ENCODE measurements around the gene ADAMTS4.

The ADAMTS4 gene

GRCh38 chr1:161153176-161153575 lies 45.7 kb downstream of the ADAMTS4 start:
- no peak for DNase-seq (ENCODE audit: low read depth, low spot score)
- no peak for TF ChIP-seq CTCF (IDR thresholded peaks at IDR 0.05; ENCODE audit: insufficient read depth, low read length, missing control alignments)
- ChIA-PET CTCF (interaction anchor here (0.5 to 2.7 kb wide), 4 partner anchors 13 to 21 kb away, joined by 3 to 15 read pairs (median 4); partner anchors contain the start of genes DEDD and PPOX), POLR2A (interaction anchor here (0.9 to 1.7 kb wide), 6 partner anchors 11 to 107 kb away, joined by 3 to 8 read pairs (median 3); partner anchors contain the start of genes DEDD, PPOX and USF1)
- H3K4me3 ChIP-seq (ENCODE audit: low read depth, low read length) = peak overlapping the region; percentile 94

- no peak for DNase-seq (ENCODE audit: low read depth, low spot score)
- ChIA-PET POLR2A (no interaction called here), CTCF (no interaction called here)
- no peak for TF ChIP-seq CTCF (IDR thresholded peaks at IDR 0.05; ENCODE audit: insufficient read depth, low read length, missing control alignments)
- no peak overlapping the region for H3K4me3 ChIP-seq (ENCODE audit: low read depth, low read length)
Measured at GRCh38 chr1:161145832-161146231, 53.0 kb downstream of the ADAMTS4 start.

DNA sequence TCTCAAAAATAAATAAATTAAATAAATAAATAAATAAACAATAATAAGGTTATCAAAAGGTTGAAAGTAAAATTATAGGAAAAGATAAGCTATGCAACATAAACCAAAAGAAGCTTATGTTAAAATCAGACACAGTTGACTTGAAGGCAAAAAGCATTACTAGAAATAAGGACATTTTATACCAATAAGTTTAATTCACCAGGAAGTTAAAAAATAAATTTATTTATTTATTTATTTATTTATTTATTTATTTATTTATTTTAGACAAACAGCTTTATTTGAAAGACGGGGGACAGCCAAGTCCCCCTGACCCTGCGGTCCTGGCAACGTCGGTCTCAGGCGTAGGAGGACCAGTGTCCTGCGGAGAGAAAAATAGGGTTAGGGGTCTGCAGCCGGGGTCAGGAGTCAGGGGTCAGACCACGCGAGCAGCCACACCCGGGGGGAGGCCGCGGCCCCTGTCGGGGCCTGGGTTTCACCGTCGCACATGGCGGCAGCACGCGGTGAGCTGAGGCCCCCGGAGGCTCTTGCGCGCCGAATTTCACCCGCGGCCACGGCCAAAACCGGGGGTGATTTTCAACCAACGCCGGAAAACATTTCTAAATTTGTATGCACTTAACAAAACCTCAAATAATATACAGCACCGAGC lies 58.0 kb downstream of the ADAMTS4 start:
- H3K4me3 ChIP-seq (ENCODE audit: low read depth, low read length) = no peak overlapping the region
- CTCF ChIA-PET = interaction anchor here (0.8 to 12.2 kb wide), 11 partner anchors 8 to 306 kb away, joined by 3 to 147 read pairs (median 5); partner anchors contain the start of genes KLHDC9 and USF1
- no peak for DNase-seq (ENCODE audit: low read depth, low spot score)
- POLR2A ChIA-PET = interaction anchor here (0.9 kb wide), 1 partner anchor 8 kb away, joined by 4 read pairs; no protein-coding TSS in a partner anchor
- no peak for TF ChIP-seq CTCF (IDR thresholded peaks at IDR 0.05; ENCODE audit: insufficient read depth, low read length, missing control alignments)

- no peak for DNase-seq (ENCODE audit: low read depth, low spot score)
- ChIA-PET POLR2A (no interaction called here), CTCF (interaction anchor here (0.6 to 12.2 kb wide), 12 partner anchors 9 to 303 kb away, joined by 3 to 147 read pairs (median 6); partner anchors contain the start of genes KLHDC9, UFC1 and USF1)
- no peak overlapping the region for H3K4me3 ChIP-seq (ENCODE audit: low read depth, low read length)
- TF ChIP-seq CTCF (IDR thresholded peaks at IDR 0.05; ENCODE audit: insufficient read depth, low read length, missing control alignments) = peak; percentile 34
Measured at GRCh38 chr1:161139766-161140165, 59.1 kb downstream of the ADAMTS4 start.

- ChIA-PET CTCF (interaction anchor here (0.6 to 12.2 kb wide), 12 partner anchors 10 to 303 kb away, joined by 3 to 147 read pairs (median 6); partner anchors contain the start of genes KLHDC9, UFC1 and USF1), POLR2A (interaction anchor here (1.0 to 1.2 kb wide), 2 partner anchors 15 to 94 kb away, joined by 3 read pairs; partner anchors contain the start of gene UFC1)
- no peak overlapping the region for H3K4me3 ChIP-seq (ENCODE audit: low read depth, low read length)
- TF ChIP-seq CTCF (IDR thresholded peaks at IDR 0.05; ENCODE audit: insufficient read depth, low read length, missing control alignments) = no peak
- no peak for DNase-seq (ENCODE audit: low read depth, low spot score)
Measured at GRCh38 chr1:161138431-161138830, 60.4 kb downstream of the ADAMTS4 start.

DNA sequence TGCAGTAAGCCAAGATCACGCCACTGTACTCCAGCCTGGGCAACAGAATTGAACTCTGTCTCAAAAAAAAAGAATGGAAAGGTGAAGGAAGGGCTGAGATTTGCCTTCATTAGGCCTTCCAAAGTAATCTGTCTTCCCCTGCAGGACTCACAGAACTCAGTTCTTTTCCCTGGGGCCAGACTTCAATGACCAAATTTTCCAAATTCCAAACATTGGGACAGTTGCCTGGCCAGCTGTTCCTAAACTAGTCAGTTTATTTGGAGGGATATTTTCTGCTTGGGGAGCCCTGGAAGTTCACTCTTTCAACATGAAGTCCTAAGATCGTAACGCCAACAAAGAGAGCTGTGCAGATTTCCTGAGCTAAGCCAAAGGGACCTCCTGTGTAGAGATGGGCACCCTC lies 61.0 kb downstream of the ADAMTS4 start:
- no peak for DNase-seq (ENCODE audit: low read depth, low spot score)
- no peak for TF ChIP-seq CTCF (IDR thresholded peaks at IDR 0.05; ENCODE audit: insufficient read depth, low read length, missing control alignments)
- CTCF ChIA-PET = interaction anchor here (0.6 to 12.2 kb wide), 13 partner anchors 10 to 304 kb away, joined by 3 to 147 read pairs (median 6); partner anchors contain the start of genes KLHDC9, UFC1 and USF1
- POLR2A ChIA-PET = interaction anchor here (1.0 to 1.2 kb wide), 2 partner anchors 15 to 93 kb away, joined by 3 read pairs; partner anchors contain the start of gene UFC1
- no peak overlapping the region for H3K4me3 ChIP-seq (ENCODE audit: low read depth, low read length)

Measured in AG04449 (cell line).